Ovary (tissue), 3 donors: ENCODE data around the gene KLLN.

ENCODE experiments used
- CTCF ChIP-seq, 3 donors: fragments of 450-650 bp in 2 of 3; fragments of 200-600 bp in 1 of 3; IDR thresholded peaks; one replicate each; pipeline versions ENCODE4 v1.5.1 to v1.8.0; 2016 to 2022; ENCODE audit warnings: antibody characterized with exemption in 3 of 3, mild to moderate bottlenecking in 1 of 3
- POLR2A ChIP-seq: fragments of 450-650 bp; IDR thresholded peaks from one replicate; pipeline ENCODE4 v1.6.1; 2017; ENCODE audit warnings: antibody characterized with exemption, mild to moderate bottlenecking, moderate library complexity
- donor health status: DM: no; HTN: no; CAD: no.

DNA sequence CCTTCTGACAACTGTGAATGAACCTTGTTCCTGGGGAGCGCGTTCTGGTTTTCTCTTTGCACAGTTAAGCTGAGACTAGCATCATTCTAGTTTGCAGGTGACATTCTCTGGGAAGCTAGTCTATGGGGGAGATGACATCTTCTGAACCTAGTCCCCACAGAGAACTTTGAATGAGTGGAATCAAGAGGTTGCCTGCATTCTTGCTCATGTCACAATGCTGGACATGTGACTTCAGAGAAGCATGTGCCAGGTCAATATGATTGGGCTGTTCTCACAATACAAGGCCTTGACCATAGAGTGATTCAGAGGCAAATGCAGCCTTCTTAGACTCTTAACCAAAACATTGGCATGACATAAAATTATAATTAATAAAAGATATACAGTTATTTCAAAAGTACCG lies 22.1 kb downstream of the KLLN start:
- TF ChIP-seq POLR2A = no peak
- TF ChIP-seq CTCF (IDR thresholded peaks at IDR 0.05) = no peak
